GM12892 (cell line): Measurements from ENCODE around the gene MAVS.

Experiments used
- POLR2A ChIP-seq: IDR thresholded peaks from 2 replicates; pipeline ENCODE4 v1.6.1; 2011; ENCODE audit warnings: low read depth, low read length, control low read depth
- POLR2AphosphoS5 ChIP-seq: IDR thresholded peaks from 2 replicates; pipeline ENCODE4 v1.6.1; 2011; ENCODE audit warnings: low read depth, low read length, control low read depth

DNA sequence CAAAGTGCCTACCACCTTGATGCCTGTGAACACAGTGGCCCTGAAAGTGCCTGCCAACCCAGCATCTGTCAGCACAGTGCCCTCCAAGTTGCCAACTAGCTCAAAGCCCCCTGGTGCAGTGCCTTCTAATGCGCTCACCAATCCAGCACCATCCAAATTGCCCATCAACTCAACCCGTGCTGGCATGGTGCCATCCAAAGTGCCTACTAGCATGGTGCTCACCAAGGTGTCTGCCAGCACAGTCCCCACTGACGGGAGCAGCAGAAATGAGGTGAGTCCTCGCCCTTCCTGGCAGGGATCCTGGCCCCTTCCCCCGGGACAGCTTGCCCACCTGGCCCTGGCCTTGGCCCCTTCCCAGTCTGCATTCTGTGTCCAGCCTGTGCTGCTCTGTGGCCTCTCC, 17.9 kb downstream of the MAVS start:
- no peak for TF ChIP-seq POLR2A
- TF ChIP-seq POLR2AphosphoS5: no peak
